Keratinocyte (primary cell): ENCODE results near the gene PSMF1. TPM values are rescaled to one million over a fixed set of nuclear protein-coding genes. Genes with fewer than 3 reads are reported as not detected.

Experiments used
- DNase-seq: peaks from one replicate; pipeline ENCODE4 v3.0.0-alpha.2; 2011; ENCODE audit warnings: low read depth, missing footprints, low spot score
- FAIRE-seq: peaks from 2 replicates; lab custom pipeline; 2011; peaks lifted over from hg19 to GRCh38; lab: Jason Lieb, UNC
- H2AFZ ChIP-seq: 2 replicates; pipeline ENCODE4 v1.6.0; 2012; ENCODE audit warnings: low read length, control low read depth, inconsistent platforms; ENCODE audit not compliant: control insufficient read depth
- H3K27ac ChIP-seq: 2 replicates; pipeline ENCODE4 v1.5.1; 2011; ENCODE audit warnings: low read length; ENCODE audit not compliant: control insufficient read depth, insufficient read depth
- H3K27me3 ChIP-seq: 3 replicates; pipeline ENCODE4 v1.6.0; 2011; ENCODE audit warnings: low read length; ENCODE audit not compliant: control insufficient read depth, insufficient read depth; ENCODE audit errors: extremely low read depth
- H3K36me3 ChIP-seq, 2 experiments: 2 replicates in 1 of 2; 3 replicates in 1 of 2; pipeline ENCODE4 v1.5.1; 2011; ENCODE audit warnings: low read length in 2 of 2, mild to moderate bottlenecking in 1 of 2; ENCODE audit not compliant: control insufficient read depth in 2 of 2, insufficient read depth in 2 of 2; ENCODE audit errors: extremely low read depth in 1 of 2
- H3K4me1 ChIP-seq: 3 replicates; pipeline ENCODE4 v1.5.1; 2011; ENCODE audit warnings: low read length; ENCODE audit not compliant: control insufficient read depth, insufficient read depth; ENCODE audit errors: extremely low read depth
- H3K4me2 ChIP-seq: 3 replicates; pipeline ENCODE4 v1.6.0; 2011; ENCODE audit warnings: low read depth, low read length; ENCODE audit not compliant: control insufficient read depth, insufficient read depth; ENCODE audit errors: extremely low read depth
- H3K4me3 ChIP-seq, 3 experiments: fragments of 200-600 bp in 1 of 3; sonication (generic) in 1 of 3; 2 replicates in 2 of 3; 3 replicates in 1 of 3; pipeline ENCODE4 v1.5.1; 2011 to 2016; ENCODE audit warnings: low read length in 3 of 3, mild to moderate bottlenecking in 3 of 3, control low read depth in 2 of 3, inconsistent platforms in 1 of 3, low read depth in 1 of 3, mixed read lengths in 1 of 3, mixed run types in 1 of 3, moderate library complexity in 1 of 3; ENCODE audit not compliant: control insufficient read depth in 2 of 3, insufficient read depth in 2 of 3; ENCODE audit errors: extremely low read depth in 1 of 3
- H3K79me2 ChIP-seq: 2 replicates; pipeline ENCODE4 v1.6.0; 2012; ENCODE audit warnings: low read length; ENCODE audit not compliant: control insufficient read depth, insufficient read depth
- H3K9ac ChIP-seq: 3 replicates; pipeline ENCODE4 v1.6.0; 2011; ENCODE audit warnings: low read length; ENCODE audit not compliant: control insufficient read depth, insufficient read depth; ENCODE audit errors: extremely low read depth
- H3K9me1 ChIP-seq: 3 replicates; pipeline ENCODE4 v1.6.0; 2011; ENCODE audit warnings: low read length; ENCODE audit not compliant: control insufficient read depth, insufficient read depth; ENCODE audit errors: extremely low read depth
- H3K9me3 ChIP-seq: 2 replicates; pipeline ENCODE4 v1.5.1; 2012; ENCODE audit warnings: low read depth, low read length; ENCODE audit not compliant: control insufficient read depth
- H4K20me1 ChIP-seq: 3 replicates; pipeline ENCODE4 v1.6.0; 2011; ENCODE audit warnings: low read length; ENCODE audit not compliant: control insufficient read depth, insufficient read depth; ENCODE audit errors: extremely low read depth
- EZH2 ChIP-seq: IDR thresholded peaks from one replicate; pipeline ENCODE4 v1.6.1; 2012; ENCODE audit warnings: inconsistent platforms, mild to moderate bottlenecking, low read length, moderate library complexity
- dilution Hi-C: fragments of 300-500 bp; cut with MboI; formaldehyde crosslinking; loops from one replicate; pipeline ENCODE4 v1.7.0; 2020; ENCODE audit warnings: low sequenced_read_pairs; ENCODE audit not compliant: extremely low pct_ligation_motif_present
- polyA plus RNA-seq, 5 experiments: library from polyadenylated mRNA; depleted of rRNA in 3 of 5; stranded (reverse) in 3 of 5; stranded (forward) in 1 of 5; unstranded in 1 of 5; fragments of >200 nt; gene quantifications; 1 replicate in 1 of 5; 2 replicates in 3 of 5; 3 replicates in 1 of 5; pipeline versions ENCODE4 v1.2.1 to v1.2.3, GENCODE V29; 2011 to 2012; ENCODE audit warnings: missing spikeins in 2 of 5, low read depth in 1 of 5, low replicate concordance in 1 of 5
- TF ChIP-seq, protein P1 (sequence below), 3 experiments: IDR thresholded peaks in 1 of 3; conservative IDR thresholded peaks in 1 of 3; optimal IDR thresholded peaks in 1 of 3; 2 replicates in 2 of 3; 3 replicates in 1 of 3; pipeline versions ENCODE3 to v1.5.1; 2011; ENCODE audit warnings: low read length in 3 of 3, mild to moderate bottlenecking in 3 of 3, moderate library complexity in 2 of 3, control low read depth in 1 of 3, inconsistent platforms in 1 of 3; ENCODE audit not compliant: insufficient read depth in 2 of 3; ENCODE audit errors: extremely low read depth in 1 of 3

Gene PSMF1
- polyA plus RNA-seq, 1 donor (not counting 4 experiments of a cell fraction or from before 2014, with no cell fraction given) = 58.5 TPM

DNA sequence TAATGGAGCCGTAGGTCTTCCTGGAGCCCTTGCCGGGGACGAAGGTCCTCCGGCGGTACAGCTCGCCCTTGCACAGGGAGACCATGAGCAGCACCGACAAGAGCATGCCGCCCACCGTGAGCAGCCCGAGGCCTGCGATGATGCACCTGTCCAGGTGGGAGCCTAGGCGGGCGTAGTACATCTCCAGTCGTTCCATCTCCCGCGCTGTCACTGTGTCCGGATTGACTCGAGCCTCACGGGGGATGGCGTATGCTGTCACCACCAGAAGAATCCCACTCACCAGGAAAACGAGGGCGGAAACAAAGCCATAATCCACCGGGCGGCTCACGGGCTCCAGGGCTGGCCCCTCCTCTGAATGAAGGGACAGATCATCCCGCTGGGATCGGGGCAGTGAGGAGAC is 62.5 kb downstream of the PSMF1 start:
- H3K36me3 ChIP-seq = peaks cover 0 to 2% of the 10 kb centered on the region in 2 experiments
- no peaks in the 10 kb centered on the region for H3K4me1 ChIP-seq
- no peak overlapping the region for H3K4me2 ChIP-seq
- TF ChIP-seq, protein P1, sequence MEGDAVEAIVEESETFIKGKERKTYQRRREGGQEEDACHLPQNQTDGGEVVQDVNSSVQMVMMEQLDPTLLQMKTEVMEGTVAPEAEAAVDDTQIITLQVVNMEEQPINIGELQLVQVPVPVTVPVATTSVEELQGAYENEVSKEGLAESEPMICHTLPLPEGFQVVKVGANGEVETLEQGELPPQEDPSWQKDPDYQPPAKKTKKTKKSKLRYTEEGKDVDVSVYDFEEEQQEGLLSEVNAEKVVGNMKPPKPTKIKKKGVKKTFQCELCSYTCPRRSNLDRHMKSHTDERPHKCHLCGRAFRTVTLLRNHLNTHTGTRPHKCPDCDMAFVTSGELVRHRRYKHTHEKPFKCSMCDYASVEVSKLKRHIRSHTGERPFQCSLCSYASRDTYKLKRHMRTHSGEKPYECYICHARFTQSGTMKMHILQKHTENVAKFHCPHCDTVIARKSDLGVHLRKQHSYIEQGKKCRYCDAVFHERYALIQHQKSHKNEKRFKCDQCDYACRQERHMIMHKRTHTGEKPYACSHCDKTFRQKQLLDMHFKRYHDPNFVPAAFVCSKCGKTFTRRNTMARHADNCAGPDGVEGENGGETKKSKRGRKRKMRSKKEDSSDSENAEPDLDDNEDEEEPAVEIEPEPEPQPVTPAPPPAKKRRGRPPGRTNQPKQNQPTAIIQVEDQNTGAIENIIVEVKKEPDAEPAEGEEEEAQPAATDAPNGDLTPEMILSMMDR (optimal IDR thresholded peaks at IDR 0.05 in 1 of 3, IDR thresholded peaks at IDR 0.05 in 1 of 3, conservative IDR thresholded peaks at IDR 0.05 in 1 of 3; ENCODE audit: extremely low read depth in 1 of 3, insufficient read depth in 2 of 3, low read length in 3 of 3) = no peak
- no peak for TF ChIP-seq EZH2
- no peak overlapping the region for H3K9ac ChIP-seq
- H2AFZ ChIP-seq = no peak overlapping the region
- peaks cover 3% of the 10 kb centered on the region for H3K9me1 ChIP-seq
- DNase-seq (no peak), FAIRE-seq (no peak)
- dilution Hi-C loops = no loop called here
- H3K9me3 ChIP-seq = no peaks in the 10 kb centered on the region
- H4K20me1 ChIP-seq = no peaks in the 10 kb centered on the region
- no peak overlapping the region for H3K27ac ChIP-seq
- peaks cover 32% of the 10 kb centered on the region for H3K27me3 ChIP-seq
- no peak overlapping the region for H3K4me3 ChIP-seq
- H3K79me2 ChIP-seq = no peaks in the 10 kb centered on the region

- FAIRE-seq (no peak), DNase-seq (no peak)
- H3K79me2 ChIP-seq = no peaks in the 10 kb centered on the region
- H3K9ac ChIP-seq = no peak overlapping the region
- dilution Hi-C loops = no loop called here
- H2AFZ ChIP-seq = no peak overlapping the region
- no peaks in the 10 kb centered on the region for H4K20me1 ChIP-seq
- no peaks in the 10 kb centered on the region for H3K36me3 ChIP-seq
- no peaks in the 10 kb centered on the region for H3K9me3 ChIP-seq
- H3K4me3 ChIP-seq = no peak overlapping the region
- no peaks in the 10 kb centered on the region for H3K4me1 ChIP-seq
- peaks cover 42% of the 10 kb centered on the region for H3K27me3 ChIP-seq
- TF ChIP-seq, protein P1 (optimal IDR thresholded peaks at IDR 0.05 in 1 of 3, IDR thresholded peaks at IDR 0.05 in 1 of 3, conservative IDR thresholded peaks at IDR 0.05 in 1 of 3; ENCODE audit: extremely low read depth in 1 of 3, insufficient read depth in 2 of 3, low read length in 3 of 3) = no peak
- H3K9me1 ChIP-seq = no peaks in the 10 kb centered on the region
- no peak overlapping the region for H3K4me2 ChIP-seq
- no peak overlapping the region for H3K27ac ChIP-seq
Observed at GRCh38 chr20:1182106-1182505, 63.7 kb downstream of the PSMF1 start.
